ENCODE data around the gene FBRS.

Gene FBRS

DNA sequence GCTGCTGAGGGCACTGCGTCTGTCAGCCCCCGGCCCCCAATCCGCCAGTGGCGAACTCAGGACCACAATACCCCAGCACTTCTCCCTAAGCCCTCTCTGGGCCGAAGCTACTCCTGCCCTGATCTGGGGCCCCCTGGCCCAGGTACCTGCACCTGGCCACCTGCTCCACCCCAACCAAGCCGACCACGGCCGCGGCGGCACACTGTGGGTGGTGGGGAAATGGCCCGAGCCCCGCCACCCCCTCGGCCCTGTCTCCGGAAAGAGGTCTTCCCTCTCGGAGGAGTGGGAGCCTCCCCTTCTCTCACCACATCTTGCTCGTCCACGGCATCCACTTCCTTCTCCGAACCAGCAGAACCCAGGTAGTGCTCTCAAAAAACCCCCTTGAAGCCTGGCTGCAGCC lies 3.4 kb upstream of the FBRS start (continued):
- TF ChIP-seq, protein P1, sequence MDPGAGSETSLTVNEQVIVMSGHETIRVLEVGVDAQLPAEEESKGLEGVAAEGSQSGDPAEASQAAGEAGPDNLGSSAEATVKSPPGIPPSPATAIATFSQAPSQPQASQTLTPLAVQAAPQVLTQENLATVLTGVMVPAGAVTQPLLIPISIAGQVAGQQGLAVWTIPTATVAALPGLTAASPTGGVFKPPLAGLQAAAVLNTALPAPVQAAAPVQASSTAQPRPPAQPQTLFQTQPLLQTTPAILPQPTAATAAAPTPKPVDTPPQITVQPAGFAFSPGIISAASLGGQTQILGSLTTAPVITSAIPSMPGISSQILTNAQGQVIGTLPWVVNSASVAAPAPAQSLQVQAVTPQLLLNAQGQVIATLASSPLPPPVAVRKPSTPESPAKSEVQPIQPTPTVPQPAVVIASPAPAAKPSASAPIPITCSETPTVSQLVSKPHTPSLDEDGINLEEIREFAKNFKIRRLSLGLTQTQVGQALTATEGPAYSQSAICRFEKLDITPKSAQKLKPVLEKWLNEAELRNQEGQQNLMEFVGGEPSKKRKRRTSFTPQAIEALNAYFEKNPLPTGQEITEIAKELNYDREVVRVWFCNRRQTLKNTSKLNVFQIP (CRISPR knock-in tag; IDR thresholded peaks at IDR 0.05; ENCODE audit: borderline replicate concordance, low read depth): no peak
- TF ChIP-seq BACH2 (CRISPR knock-in tag; IDR thresholded peaks at IDR 0.05; ENCODE audit: borderline replicate concordance): no peak
- no peak for TF ChIP-seq OSR1 (CRISPR knock-in tag; IDR thresholded peaks at IDR 0.05)
- no peak for TF ChIP-seq ZNF565 (CRISPR knock-in tag; conservative IDR thresholded peaks at IDR 0.05; ENCODE audit: low read depth)
- TF ChIP-seq ZNF70 (CRISPR knock-in tag; IDR thresholded peaks at IDR 0.05): no peak

- TF ChIP-seq TCF4 (CRISPR knock-in tag; IDR thresholded peaks at IDR 0.05; ENCODE audit: borderline replicate concordance) (no peak), CSDC2 (CRISPR knock-in tag; IDR thresholded peaks at IDR 0.05) (no peak), ZNF70 (CRISPR knock-in tag; IDR thresholded peaks at IDR 0.05) (no peak), GLIS3 (CRISPR knock-in tag; IDR thresholded peaks at IDR 0.05) (no peak), RARB (CRISPR knock-in tag; IDR thresholded peaks at IDR 0.05) (no peak), ZFP30 (CRISPR knock-in tag; IDR thresholded peaks at IDR 0.05) (no peak), TOX (CRISPR knock-in tag; IDR thresholded peaks at IDR 0.05; ENCODE audit: borderline replicate concordance) (no peak), ZNF8 (CRISPR knock-in tag; IDR thresholded peaks at IDR 0.05) (no peak), ZNF565 (CRISPR knock-in tag; conservative IDR thresholded peaks at IDR 0.05; ENCODE audit: low read depth) (no peak), CREB5 (CRISPR knock-in tag; IDR thresholded peaks at IDR 0.05; ENCODE audit: low read depth) (no peak), ARNTL (CRISPR knock-in tag; IDR thresholded peaks at IDR 0.05; ENCODE audit: borderline replicate concordance, low read depth) (no peak), ESRRG (CRISPR knock-in tag; IDR thresholded peaks at IDR 0.05) (no peak), OSR1 (CRISPR knock-in tag; IDR thresholded peaks at IDR 0.05) (no peak), BACH2 (CRISPR knock-in tag; IDR thresholded peaks at IDR 0.05; ENCODE audit: borderline replicate concordance) (no peak), ZFP3 (CRISPR knock-in tag; IDR thresholded peaks at IDR 0.05) (no peak), SNAI2 (CRISPR knock-in tag; IDR thresholded peaks at IDR 0.05) (no peak)
- TF ChIP-seq, protein P2, sequence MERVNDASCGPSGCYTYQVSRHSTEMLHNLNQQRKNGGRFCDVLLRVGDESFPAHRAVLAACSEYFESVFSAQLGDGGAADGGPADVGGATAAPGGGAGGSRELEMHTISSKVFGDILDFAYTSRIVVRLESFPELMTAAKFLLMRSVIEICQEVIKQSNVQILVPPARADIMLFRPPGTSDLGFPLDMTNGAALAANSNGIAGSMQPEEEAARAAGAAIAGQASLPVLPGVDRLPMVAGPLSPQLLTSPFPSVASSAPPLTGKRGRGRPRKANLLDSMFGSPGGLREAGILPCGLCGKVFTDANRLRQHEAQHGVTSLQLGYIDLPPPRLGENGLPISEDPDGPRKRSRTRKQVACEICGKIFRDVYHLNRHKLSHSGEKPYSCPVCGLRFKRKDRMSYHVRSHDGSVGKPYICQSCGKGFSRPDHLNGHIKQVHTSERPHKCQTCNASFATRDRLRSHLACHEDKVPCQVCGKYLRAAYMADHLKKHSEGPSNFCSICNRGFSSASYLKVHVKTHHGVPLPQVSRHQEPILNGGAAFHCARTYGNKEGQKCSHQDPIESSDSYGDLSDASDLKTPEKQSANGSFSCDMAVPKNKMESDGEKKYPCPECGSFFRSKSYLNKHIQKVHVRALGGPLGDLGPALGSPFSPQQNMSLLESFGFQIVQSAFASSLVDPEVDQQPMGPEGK (CRISPR knock-in tag; IDR thresholded peaks at IDR 0.05; ENCODE audit: borderline replicate concordance): no peak
- TF ChIP-seq, protein P1 (CRISPR knock-in tag; IDR thresholded peaks at IDR 0.05; ENCODE audit: borderline replicate concordance, low read depth): no peak
- TF ChIP-seq, protein P3, sequence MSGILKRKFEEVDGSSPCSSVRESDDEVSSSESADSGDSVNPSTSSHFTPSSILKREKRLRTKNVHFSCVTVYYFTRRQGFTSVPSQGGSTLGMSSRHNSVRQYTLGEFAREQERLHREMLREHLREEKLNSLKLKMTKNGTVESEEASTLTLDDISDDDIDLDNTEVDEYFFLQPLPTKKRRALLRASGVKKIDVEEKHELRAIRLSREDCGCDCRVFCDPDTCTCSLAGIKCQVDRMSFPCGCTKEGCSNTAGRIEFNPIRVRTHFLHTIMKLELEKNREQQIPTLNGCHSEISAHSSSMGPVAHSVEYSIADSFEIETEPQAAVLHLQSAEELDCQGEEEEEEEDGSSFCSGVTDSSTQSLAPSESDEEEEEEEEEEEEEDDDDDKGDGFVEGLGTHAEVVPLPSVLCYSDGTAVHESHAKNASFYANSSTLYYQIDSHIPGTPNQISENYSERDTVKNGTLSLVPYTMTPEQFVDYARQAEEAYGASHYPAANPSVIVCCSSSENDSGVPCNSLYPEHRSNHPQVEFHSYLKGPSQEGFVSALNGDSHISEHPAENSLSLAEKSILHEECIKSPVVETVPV (CRISPR knock-in tag; IDR thresholded peaks at IDR 0.05): no peak
- ATAC-seq: no peak
These were observed 2.4 kb upstream of the FBRS start for GRCh38 chr16:30655815-30656347.

DNA sequence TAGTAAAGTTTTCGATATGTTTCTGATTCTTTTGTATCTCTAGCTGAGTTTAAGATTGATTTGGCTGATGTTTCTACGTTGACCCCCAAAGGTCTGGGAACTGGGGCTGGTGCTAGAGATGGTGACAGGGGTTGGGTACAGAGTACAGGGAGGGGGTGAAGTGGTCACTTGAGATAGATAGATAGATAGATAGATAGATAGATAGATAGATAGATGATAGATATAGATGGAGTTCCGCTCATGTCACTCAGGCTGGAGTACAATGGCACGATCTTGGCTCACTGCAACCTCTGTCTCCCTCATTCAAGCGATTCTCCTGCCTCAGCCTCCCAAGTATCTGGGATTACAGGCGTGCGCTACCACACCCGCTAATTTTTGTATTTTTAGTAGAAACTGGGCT lies 1.8 kb upstream of the FBRS start:
- no peak for ATAC-seq
- TF ChIP-seq ZNF8 (CRISPR knock-in tag; IDR thresholded peaks at IDR 0.05) (no peak), ZFP3 (CRISPR knock-in tag; IDR thresholded peaks at IDR 0.05) (no peak), ESRRG (CRISPR knock-in tag; IDR thresholded peaks at IDR 0.05) (no peak)

All from SK-N-SH treated with all-trans-retinoic acid at 6 μM for 48 hours (cell line).